Measurements from ENCODE around the gene MACROD2.

DNA sequence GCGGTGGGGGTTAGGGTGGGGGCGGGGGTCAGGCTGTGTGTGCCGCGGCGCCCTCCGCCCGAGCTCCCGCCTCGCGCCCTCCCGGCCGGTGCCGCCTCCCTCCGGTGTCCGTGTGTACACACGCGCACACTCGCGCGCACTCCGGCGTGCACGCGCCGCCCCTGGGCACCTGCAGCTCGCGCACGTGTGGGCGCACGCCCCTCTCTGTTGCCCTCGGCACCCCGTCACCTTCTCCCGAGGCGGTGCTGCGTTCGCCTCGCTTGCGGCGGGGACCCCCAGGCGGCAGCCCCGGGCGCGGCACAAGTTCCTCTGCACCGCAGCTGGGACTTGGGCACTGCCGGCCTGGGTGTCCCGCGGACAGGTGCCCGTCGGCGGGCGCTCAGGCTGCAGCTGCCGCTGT lies 525 bp downstream of the MACROD2 start:
- TF ChIP-seq, protein P1, sequence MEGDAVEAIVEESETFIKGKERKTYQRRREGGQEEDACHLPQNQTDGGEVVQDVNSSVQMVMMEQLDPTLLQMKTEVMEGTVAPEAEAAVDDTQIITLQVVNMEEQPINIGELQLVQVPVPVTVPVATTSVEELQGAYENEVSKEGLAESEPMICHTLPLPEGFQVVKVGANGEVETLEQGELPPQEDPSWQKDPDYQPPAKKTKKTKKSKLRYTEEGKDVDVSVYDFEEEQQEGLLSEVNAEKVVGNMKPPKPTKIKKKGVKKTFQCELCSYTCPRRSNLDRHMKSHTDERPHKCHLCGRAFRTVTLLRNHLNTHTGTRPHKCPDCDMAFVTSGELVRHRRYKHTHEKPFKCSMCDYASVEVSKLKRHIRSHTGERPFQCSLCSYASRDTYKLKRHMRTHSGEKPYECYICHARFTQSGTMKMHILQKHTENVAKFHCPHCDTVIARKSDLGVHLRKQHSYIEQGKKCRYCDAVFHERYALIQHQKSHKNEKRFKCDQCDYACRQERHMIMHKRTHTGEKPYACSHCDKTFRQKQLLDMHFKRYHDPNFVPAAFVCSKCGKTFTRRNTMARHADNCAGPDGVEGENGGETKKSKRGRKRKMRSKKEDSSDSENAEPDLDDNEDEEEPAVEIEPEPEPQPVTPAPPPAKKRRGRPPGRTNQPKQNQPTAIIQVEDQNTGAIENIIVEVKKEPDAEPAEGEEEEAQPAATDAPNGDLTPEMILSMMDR (IDR thresholded peaks at IDR 0.05; ENCODE audit: insufficient read depth, low read length, poor library complexity, severe bottlenecking), result no peak
- no peak for TF ChIP-seq EZH2phosphoT487 (conservative IDR thresholded peaks at IDR 0.05; ENCODE audit: low read length)
